Measurements from ENCODE around the gene TRIO.
"Not testable (repeated sequence)": the region's sequence is repeated elsewhere in the genome, so short reads cannot be mapped to it uniquely, and the experiment has no call there.

TRIO gene

DNA sequence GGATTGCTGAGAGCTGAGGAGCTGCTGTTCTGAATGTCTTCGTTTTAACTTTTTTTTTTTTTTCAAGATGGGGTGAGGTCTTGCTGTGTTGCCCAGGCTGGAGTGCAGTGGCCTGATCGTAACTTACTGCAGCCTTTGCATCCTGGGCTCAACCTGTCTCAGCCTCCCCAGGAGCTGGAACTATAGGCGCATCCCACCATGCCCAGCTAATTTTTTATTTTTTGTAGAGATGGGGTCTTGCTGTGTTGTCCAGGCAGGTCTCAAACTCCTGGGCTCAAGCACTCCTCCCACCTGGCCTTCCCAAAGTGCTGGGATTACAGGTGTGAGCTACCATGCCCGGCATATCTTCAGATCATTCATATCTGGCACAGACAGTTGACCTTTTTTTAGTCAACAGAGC, 46.5 kb downstream of the TRIO start:
- no peak for DNase-seq

DNA sequence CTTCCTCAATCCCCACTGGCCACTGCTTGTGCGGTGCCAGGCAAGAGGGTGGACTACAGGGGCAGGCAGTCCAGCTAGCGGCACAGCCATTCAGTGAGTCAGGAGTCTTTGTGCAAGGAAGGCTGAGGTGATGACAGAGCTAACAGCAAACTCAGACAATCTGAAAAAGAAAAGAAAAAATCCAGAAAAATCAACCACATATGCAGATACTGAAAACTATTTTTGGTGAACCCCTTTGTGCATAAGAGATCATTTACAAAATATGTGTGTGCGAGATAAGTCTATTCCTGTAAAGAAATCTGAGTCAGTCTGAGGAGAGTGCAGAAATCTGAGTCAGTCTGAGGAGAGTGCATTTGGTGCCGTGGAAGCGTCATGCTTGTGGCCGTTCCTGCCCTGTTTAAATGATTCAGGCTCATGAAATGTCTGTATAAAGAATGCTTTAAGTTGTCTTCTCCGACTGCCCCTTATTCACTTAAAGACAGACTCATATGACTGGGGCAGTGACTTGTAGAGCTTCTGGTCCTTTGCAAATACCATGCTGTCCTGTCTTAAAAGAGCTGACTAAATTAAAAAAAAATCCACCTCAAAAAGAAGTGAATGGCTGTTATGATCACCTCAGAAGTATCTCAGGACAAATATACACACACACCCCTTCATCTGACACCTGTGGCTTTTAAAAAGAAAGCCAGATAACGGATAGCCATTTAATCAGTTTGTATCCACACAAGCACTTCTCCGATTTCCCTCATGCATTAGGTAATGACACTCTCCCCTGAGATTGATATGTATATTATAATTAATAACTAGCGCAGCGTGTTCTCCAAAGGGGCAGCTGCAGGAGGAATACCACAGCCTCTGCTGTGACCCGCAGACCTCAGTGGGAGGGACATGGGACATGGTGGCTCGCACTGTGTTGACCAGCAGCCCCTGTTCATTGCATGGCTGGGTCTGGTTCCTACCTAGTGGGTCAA, 47.3 kb downstream of the TRIO start:
- DNase-seq = no peak

- DNase-seq = no peak
Measured at GRCh38 chr5:14191325-14191724, 48.2 kb downstream of the TRIO start.

GRCh38 chr5:14193496-14193895, 50.4 kb downstream of the TRIO start:
- no peak for DNase-seq

DNA sequence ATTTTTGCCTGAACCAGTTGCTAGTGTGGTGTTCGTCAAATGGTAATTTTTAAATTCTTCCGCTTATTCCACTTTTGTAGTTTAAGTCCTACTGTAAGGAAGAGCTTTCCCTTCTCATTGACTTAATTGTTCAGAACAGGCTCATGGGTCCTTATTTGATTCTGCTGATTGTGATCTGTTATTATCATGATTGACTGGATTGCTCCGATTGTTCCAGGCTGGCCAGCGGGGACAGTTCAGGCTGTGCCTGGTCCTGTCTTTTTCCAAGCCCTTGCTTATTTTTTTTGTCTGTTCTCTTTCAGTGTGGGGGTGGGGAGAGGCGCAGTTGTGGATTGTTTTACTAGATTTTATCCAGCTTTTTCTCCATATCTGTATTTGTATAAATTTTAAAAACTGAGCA, 52.4 kb downstream of the TRIO start:
- DNase-seq = no peak

DNA sequence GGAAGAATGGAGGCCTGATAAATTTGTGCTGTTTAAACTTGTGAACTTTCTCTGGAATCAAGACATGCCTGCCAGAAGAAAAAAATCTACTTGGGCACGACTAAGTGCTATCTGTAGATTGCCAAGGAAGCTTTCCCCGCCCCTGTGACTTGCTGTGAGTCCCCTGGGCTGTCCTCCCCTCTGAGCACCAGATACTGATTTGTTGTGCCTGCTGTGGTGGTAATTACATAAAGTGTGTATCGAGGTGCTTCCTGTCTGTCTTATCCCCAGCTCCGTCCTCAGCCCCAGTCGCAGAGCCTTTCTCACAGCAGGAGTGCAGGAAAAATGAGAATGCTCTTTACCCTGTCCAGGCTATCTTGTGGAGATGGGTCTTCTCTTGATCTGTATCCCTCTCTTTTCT, 53.9 kb downstream of the TRIO start:
- DNase-seq = no peak

DNA sequence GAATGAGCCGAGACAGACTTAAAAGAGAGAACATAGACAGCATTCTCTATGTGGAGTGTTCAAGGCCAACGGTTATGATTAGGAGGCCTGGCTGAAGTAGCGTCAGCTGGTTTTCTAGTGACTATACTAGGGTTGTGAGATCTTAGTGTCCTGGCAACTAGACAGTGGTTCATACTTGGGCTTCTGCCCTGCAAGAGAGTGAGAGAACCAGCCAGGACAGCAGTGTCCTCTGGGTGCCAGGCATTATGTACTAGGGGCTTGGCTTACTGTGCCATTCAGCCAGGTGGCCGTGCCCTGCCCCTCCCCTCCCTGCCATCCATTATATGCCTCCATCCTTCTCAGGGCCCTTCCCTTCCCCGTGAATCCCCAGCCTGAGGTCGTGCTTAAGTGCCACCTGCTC, 56.8 kb downstream of the TRIO start:
- DNase-seq = no peak

GRCh38 chr5:14200312-14200990, 57.3 kb downstream of the TRIO start:
- DNase-seq = no peak

- no peak for DNase-seq
Measured at GRCh38 chr5:14201325-14202045, 58.3 kb downstream of the TRIO start.

- no peak for DNase-seq
Measured at GRCh38 chr5:14202462-14202861, 59.3 kb downstream of the TRIO start.

DNA sequence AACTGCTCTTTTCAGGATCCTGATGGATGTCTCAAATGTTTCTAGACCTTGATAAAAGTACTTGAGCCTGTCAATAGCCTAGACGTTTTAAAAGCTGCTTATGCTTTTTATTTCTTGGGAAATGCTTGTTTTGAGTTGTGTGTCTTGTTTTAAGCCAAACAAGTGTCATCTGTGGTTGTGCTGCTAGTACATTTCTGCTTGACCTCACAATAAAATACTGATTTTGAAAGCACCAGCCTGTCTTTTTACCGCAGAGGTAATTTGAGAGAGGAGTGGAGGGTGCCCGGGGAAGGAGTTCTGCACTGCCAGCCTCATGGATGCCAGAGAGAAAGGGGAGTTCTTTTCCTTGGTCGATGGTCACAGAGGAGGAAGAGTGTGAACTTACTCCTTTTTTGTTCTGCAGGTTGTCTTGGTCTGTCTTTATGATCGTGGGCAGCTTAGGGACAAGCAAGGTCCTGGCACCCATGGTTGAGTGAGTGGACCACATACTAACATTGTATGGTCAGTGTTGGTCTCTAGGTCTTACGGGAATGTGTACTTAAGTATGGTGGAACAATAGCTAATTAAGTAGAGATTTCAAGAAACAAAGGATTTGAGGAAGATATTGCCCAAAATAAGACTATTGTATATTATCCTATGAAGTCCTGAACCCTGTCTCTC, 61.0 kb downstream of the TRIO start:
- DNase-seq = no peak

DNA sequence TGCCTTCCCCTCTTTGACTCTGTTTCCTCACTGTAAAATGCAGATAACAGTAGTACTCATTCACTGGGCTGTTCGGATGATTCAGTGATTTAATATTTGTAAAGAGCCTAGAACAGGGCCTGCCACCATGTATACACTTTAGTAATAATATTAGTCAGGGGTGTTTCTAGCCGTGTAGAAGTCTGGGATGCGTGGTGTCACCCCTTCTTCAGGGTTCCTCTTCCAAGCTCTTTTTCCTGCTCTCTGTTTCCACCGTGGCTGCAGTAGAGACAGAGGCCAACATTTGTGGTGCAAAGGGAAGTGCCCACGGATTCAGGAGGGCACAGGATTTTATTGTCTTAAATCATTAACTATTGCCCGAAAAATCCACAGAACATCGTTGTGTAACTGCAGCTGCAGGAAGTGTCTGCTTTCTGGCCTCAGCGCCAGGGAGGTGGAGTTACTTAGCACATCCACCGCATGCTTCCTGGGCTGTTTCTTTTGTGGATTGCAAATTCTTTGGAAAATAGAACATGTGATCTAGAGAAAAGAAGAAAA, 61.7 kb downstream of the TRIO start:
- no peak for DNase-seq

DNA sequence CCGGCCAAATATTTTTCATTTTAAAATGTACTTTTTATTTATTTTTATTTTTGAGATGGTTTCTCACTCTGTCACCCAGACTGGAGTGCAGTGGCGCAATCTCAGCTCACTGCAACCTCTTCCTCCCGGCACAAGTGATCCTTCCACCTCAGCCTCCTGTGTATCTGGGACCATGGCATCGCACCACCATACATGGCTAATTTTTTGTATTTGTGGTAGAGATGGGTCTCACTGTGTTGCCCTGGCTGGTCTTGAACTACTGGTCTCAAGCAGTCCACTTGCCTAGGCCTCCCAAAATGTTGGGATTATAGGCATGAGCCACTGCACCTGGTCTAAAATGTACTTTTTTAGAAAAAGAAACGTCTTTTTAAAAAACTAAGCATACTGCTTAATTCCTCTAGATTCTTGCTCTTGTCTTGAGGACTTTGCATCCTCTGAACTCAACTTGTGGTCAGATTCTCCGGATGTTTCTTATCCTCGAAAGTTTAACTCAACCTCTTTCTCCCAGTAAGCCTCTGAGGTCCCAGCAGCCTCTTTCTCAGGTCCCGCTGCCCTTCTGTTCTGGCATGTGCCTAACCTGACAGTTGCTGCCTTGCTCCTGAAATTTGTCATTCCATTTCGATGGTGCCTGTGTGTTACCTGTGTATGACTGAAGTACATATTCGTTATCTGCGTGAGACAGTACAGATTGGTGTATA, 63.0 kb downstream of the TRIO start:
- DNase-seq = no peak

- DNase-seq = not testable (repeated sequence)
Measured at GRCh38 chr5:14207428-14207827, 64.3 kb downstream of the TRIO start.

DNA sequence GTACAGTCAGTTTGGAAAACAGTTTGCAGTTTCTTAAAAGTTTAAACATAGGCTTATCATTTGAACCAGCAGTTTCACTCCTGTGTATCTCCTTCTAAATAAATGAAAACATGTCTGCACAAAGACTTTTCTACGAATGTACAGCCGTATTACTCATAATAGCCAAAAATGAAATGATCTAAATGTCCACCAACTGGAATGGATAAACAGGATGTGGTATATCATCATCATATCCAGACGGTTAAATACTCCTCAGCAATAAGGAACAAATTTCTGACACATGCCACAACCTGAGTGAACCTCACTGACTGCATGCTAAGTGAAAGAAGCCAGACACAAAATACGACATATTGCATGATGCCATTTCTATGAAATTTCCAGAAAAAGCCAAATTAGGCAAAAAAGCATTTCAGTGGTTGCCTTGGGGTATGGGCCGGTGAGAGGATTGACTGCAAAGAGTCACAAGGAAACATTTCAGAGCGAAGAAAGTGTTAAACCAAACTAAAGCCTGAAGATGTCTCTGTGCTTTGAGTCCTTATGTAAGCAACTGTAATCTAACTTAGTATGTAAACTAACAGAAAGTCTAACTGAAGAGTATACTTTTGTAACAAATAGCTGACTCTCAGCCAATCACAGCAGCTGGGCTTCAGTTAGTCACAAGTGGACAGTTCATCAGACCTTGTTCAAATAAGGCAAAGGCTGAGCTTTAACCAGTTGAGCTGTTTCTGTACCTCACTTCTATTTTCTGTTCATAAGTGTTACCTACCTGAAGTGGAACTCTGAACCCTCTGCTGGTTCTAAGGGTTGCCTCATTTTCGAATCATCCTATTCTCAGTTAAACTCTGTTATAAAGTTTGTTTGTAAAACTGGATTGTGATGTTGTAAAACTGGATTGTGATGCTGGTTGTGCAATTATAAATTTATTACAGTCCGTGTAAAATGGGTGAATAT, 65.2 kb downstream of the TRIO start:
- no peak for DNase-seq

- no peak for DNase-seq
Measured at GRCh38 chr5:14209222-14209822, 66.2 kb downstream of the TRIO start.

- DNase-seq = no peak
Measured at GRCh38 chr5:14209836-14210235, 66.7 kb downstream of the TRIO start.

DNA sequence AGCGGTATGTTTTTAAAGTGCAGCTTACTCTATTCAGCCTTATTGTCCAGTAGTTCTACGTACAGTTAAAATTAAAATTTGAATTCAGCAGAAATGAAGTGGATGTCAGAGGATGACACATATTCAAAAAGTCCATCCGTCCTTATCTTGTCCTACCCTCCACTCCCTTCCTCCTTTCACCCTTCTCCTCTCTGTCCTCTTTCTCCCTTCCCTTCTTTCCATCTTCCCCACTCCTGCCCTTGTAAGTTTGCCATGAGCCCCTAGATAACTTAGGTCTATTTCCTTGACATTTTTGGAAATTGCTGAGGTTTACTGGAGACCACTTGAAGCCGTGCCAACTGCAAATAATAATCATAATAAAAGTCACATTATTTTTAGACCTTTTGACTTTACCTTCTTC, 67.6 kb downstream of the TRIO start:
- DNase-seq = no peak

GRCh38 chr5:14211818-14212803, 69.0 kb downstream of the TRIO start:
- no peak for DNase-seq

Measured in stimulated activated naive CD4-positive, alpha-beta T cell treated with Interleukin-2 at 50 U/mL for 16 hours (primary cell).